Type B pancreatic cell (in vitro differentiated cells): ENCODE data around the gene TCF12. TPM values are rescaled to one million over a fixed set of nuclear protein-coding genes. Genes with fewer than 3 reads are reported as not detected.

Experiments used
- DNase-seq: peaks from one replicate; pipeline ENCODE4 v3.0.0; 2021; ENCODE audit warnings: mixed read lengths; ENCODE audit not compliant: unreplicated experiment; ENCODE audit errors: extremely low spot score
- H3K27ac Mint-ChIP-seq: 2 replicates; pipeline ENCODE4 v1.8.0; 2021; ENCODE audit warnings: mild to moderate bottlenecking, mixed read lengths
- H3K27me3 Mint-ChIP-seq: 2 replicates; pipeline ENCODE4 v1.8.0; 2021; ENCODE audit warnings: mixed read lengths
- H3K36me3 Mint-ChIP-seq: 2 replicates; pipeline ENCODE4 v1.8.0; 2021; ENCODE audit warnings: mixed read lengths
- H3K4me1 Mint-ChIP-seq: one replicate; pipeline ENCODE4 v1.8.0; 2021; ENCODE audit warnings: mixed read lengths; ENCODE audit not compliant: unreplicated experiment
- H3K4me3 Mint-ChIP-seq: 2 replicates; pipeline ENCODE4 v1.8.0; 2021; ENCODE audit warnings: mild to moderate bottlenecking, mixed read lengths
- H3K9me3 Mint-ChIP-seq: 2 replicates; pipeline ENCODE4 v1.8.0; 2021; ENCODE audit warnings: mixed read lengths
- total RNA-seq: library from RNA; stranded (reverse); gene quantifications from 2 replicates; pipeline ENCODE4 v1.2.1, GENCODE V29; 2021; ENCODE audit warnings: low replicate concordance
- TF ChIP-seq, protein P1 (sequence below): fragments of 200-600 bp; sonication (generic); conservative IDR thresholded peaks from 2 replicates; pipeline ENCODE4 v1.5.0; 2021; ENCODE audit warnings: antibody characterized with exemption, mild to moderate bottlenecking

The TCF12 gene
- total RNA-seq, 1 donor from 2014 or later: 153 TPM

DNA sequence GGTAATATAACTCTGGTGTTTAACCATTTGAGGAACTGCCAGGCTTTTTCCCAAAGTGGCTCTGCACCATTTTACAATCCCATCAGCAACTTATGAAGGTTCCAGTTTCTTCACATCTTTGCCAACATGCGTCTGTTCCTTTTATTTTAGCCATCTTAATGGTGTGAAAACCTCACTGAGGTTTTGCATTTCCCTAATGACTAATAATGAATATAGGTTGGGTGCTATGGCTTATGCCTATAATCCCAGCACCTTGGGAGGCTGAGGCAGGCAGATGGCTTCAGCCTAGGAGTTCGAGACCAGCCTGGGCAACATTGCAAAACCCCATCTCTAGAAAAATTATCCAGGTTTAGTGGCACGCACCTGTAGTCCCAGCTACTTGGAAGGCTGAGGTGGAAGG lies 210.6 kb downstream of the TCF12 start:
- no peak overlapping the region for H3K27ac Mint-ChIP-seq
- DNase-seq: no peak
- H3K4me1 Mint-ChIP-seq: peaks cover 29% of the 10 kb centered on the region
- no peak overlapping the region for H3K4me3 Mint-ChIP-seq
- H3K36me3 Mint-ChIP-seq: peaks cover 27% of the 10 kb centered on the region
- H3K27me3 Mint-ChIP-seq: no peaks in the 10 kb centered on the region
- no peaks in the 10 kb centered on the region for H3K9me3 Mint-ChIP-seq
- TF ChIP-seq, protein P1, sequence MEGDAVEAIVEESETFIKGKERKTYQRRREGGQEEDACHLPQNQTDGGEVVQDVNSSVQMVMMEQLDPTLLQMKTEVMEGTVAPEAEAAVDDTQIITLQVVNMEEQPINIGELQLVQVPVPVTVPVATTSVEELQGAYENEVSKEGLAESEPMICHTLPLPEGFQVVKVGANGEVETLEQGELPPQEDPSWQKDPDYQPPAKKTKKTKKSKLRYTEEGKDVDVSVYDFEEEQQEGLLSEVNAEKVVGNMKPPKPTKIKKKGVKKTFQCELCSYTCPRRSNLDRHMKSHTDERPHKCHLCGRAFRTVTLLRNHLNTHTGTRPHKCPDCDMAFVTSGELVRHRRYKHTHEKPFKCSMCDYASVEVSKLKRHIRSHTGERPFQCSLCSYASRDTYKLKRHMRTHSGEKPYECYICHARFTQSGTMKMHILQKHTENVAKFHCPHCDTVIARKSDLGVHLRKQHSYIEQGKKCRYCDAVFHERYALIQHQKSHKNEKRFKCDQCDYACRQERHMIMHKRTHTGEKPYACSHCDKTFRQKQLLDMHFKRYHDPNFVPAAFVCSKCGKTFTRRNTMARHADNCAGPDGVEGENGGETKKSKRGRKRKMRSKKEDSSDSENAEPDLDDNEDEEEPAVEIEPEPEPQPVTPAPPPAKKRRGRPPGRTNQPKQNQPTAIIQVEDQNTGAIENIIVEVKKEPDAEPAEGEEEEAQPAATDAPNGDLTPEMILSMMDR: no peak

DNA sequence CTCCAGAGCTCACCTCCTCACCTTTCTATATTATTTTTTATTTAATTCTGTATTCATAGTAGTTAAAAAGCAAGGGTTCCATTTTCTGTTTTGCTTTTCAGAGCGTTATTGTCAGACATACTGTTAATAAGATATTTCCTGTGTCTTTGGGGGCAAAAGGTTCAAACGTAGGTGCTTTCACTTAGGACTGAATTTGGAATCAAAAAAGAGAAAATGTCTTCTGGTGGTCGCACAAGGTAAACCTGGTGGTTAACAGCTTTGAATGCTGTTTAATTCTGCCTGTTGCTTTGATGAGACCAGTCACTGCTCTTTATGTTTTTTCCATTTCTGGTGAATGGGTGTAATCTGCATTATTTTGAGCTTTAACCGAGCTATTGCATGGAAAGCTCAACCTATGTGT lies 212.5 kb downstream of the TCF12 start:
- no peak for DNase-seq
- no peak overlapping the region for H3K4me3 Mint-ChIP-seq
- no peaks in the 10 kb centered on the region for H3K27me3 Mint-ChIP-seq
- peaks cover 21% of the 10 kb centered on the region for H3K36me3 Mint-ChIP-seq
- no peaks in the 10 kb centered on the region for H3K9me3 Mint-ChIP-seq
- peaks cover 46% of the 10 kb centered on the region for H3K4me1 Mint-ChIP-seq
- TF ChIP-seq, protein P1: no peak
- H3K27ac Mint-ChIP-seq: no peak overlapping the region

DNA sequence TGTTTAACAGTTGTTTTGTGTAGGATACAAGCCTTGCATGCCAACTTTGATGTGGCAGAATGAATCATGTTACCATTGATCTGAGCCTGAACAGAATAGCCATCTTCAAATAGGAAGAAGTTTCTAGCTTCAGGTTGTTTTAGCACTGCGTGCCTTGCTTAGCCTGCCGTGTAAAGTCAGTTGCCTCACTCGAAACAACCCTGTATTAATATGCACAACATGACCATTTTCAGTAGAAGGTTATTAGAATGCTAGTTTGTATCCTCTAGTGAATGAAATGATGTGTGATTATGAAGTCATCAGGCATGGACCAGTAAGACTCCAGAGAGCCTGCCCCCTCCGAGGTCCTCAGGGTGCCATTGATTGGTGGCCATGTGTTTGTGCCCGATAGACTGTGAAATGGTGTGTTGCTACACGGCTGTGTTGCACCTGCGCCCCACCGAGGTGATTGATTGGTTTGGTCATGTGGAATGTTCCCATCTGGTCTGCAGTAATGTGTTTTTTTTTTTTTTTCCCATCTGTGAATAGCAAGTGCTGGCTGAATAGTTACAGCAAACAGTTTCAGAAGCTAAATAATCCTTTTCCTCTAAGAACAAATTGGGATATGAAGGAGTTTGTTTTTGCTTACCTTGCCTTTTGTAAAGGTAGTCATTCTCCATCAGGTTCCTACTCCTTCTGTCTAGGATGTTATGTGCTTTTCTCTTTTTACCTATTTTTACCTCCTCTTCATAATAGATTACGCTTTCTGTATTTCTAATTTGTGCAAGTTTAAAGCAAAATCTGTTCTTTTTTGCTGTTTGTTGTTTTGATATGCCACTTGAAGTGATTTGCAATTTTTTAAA lies 214.9 kb downstream of the TCF12 start:
- peak; percentile 70 for DNase-seq
- Mint-ChIP-seq H3K36me3 (peaks cover 9% of the 10 kb centered on the region), H3K4me3 (peak overlapping the region; percentile 29), H3K27ac (peak overlapping the region; percentile 14), H3K9me3 (no peaks in the 10 kb centered on the region), H3K4me1 (peaks cover 53% of the 10 kb centered on the region), H3K27me3 (no peaks in the 10 kb centered on the region)
- TF ChIP-seq, protein P1: no peak

DNA sequence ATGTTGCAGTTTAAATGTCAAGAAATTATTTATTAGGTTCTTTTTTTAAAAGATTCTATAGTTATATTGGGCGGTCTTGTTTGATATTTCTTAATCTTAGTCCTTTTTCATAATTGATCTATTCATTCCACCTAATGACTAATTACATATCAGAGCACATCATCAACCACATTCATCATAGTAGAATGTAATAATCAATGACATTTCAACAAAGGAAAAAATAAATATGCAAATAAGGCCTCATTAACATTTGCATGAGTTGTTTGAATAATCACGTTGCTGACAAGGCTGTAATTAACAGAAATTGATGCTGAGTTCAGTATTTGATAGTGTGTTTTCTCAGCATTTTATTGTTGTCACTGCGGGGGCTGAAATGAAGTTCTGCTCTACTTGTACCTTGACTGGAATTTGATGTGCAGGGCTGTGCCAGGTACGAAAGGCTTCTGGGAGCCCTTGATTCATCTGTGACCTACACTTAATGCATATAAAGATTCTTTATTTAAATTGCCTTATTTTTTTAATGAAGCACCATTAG lies 215.7 kb downstream of the TCF12 start:
- TF ChIP-seq, protein P1: no peak
- no peak for DNase-seq
- H3K9me3 Mint-ChIP-seq: no peaks in the 10 kb centered on the region
- H3K4me1 Mint-ChIP-seq: peaks cover 57% of the 10 kb centered on the region
- H3K4me3 Mint-ChIP-seq: no peak overlapping the region
- no peaks in the 10 kb centered on the region for H3K27me3 Mint-ChIP-seq
- H3K27ac Mint-ChIP-seq: no peak overlapping the region
- peaks cover 4% of the 10 kb centered on the region for H3K36me3 Mint-ChIP-seq

GRCh38 chr15:57134851-57135250 lies 216.4 kb downstream of the TCF12 start:
- TF ChIP-seq, protein P1: no peak
- no peaks in the 10 kb centered on the region for H3K9me3 Mint-ChIP-seq
- H3K4me1 Mint-ChIP-seq: peaks cover 55% of the 10 kb centered on the region
- no peaks in the 10 kb centered on the region for H3K27me3 Mint-ChIP-seq
- peaks cover 3% of the 10 kb centered on the region for H3K36me3 Mint-ChIP-seq
- no peak overlapping the region for H3K27ac Mint-ChIP-seq
- H3K4me3 Mint-ChIP-seq: no peak overlapping the region
- DNase-seq: no peak
